Measurements from ENCODE around the gene ERCC1. TPM values are rescaled to one million over a fixed set of nuclear protein-coding genes. Genes with fewer than 3 reads are reported as not detected.
A peak's percentile ranks its signal among the peaks of the same experiment; 100 is the strongest.

The ERCC1 gene
- total RNA-seq, 1 experiment from 2014 or later, result 158 TPM

DNA sequence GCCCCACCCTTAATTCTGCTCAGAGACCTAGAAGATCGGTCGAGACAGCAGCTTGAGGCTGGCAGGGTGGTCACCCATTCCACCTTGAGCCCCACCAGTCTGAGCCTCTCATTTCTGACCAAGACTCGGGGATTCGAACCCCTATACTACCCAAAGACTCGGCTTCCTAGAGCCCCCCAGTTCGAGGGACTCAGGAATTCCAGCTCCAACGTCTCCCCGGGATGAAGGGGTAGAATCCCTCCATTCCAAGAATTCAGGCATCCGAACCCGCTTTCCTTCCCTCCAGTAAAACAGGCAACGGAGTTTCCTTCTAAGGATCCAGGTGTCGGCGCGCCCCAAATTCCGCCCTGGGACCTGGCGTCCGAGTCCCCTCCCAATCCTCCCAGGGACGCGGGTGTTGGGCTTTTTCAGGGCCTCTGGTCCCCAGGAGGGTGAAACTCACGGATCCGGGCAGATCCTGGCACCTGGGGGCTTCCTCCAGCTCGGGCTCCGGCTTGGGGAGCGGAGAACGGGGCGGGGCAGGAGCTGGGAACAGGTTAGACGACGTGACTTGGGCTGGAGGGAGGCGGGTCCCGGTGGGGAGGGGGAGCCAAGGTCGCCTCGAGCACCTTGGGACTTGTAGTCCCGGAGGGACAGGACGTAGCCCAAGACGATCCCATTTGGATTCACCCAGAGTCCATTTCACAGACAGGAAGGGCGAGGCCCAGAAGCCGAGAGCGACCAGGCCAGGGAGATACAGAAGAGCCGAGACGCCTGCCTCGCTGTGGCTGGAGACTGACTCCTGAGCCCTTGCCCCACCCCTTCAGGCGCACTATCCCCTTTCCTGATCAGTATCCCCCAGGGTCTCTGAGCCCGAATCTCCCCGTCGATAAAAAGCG, 18.9 kb downstream of the ERCC1 start, which contains the start of gene PPP1R13L:
Gene PPP1R13L (minus strand): TSS at position 513 of the 878 bp plus-strand sequence. CDS start 6,751 bp downstream, outside the sequence.
- CTCF ChIA-PET, result interaction anchor here (0.5 to 1.2 kb wide), 4 partner anchors 14 to 74 kb away, joined by 3 to 5 read pairs (median 4); no protein-coding TSS in a partner anchor
- peak; percentile 67 for DNase-seq (ENCODE audit: low spot score)
- no TSS peak for BruUV-seq (replicated peaks)
- H3K36me3 ChIP-seq (ENCODE audit: insufficient read depth, low read length, poor library complexity, severe bottlenecking), result no peaks in the 10 kb centered on the region
- TF ChIP-seq CTCF (conservative IDR thresholded peaks at IDR 0.05; ENCODE audit: low read depth, low read length), result no peak
- no peak for TF ChIP-seq EZH2 (IDR thresholded peaks at IDR 0.05; ENCODE audit: borderline replicate concordance, low read depth, low read length, poor library complexity, severe bottlenecking)
- H3K4me3 ChIP-seq (ENCODE audit: low read depth, low read length, poor library complexity, severe bottlenecking), result peak within 1 kb of the TSS; percentile 68
- peaks cover 10% of the 10 kb centered on the region for H3K4me1 ChIP-seq (ENCODE audit: insufficient read depth, low read length, poor library complexity, severe bottlenecking)
- H3K27me3 ChIP-seq (replicated peaks; ENCODE audit: insufficient read depth, low read depth, low read length, poor library complexity), result no peaks in the 10 kb centered on the region
- H3K9me3 ChIP-seq (ENCODE audit: low read depth, low read length, poor library complexity, severe bottlenecking), result no peaks in the 10 kb centered on the region
- POLR2A ChIA-PET (ENCODE audit: low non-redundant PET), result no interaction called here
- H3K27ac ChIP-seq (ENCODE audit: low read depth, low read length, poor library complexity, severe bottlenecking), result peak within 1 kb of the TSS; percentile 96
- intact Hi-C loops (cut with micrococcal nuclease; ENCODE audit: unreplicated experiment), result no loop called here

GRCh38 chr19:45403781-45404556, 19.7 kb downstream of the ERCC1 start:
- peak; percentile 52 for TF ChIP-seq CTCF (conservative IDR thresholded peaks at IDR 0.05; ENCODE audit: low read depth, low read length)
- no peak for TF ChIP-seq EZH2 (IDR thresholded peaks at IDR 0.05; ENCODE audit: borderline replicate concordance, low read depth, low read length, poor library complexity, severe bottlenecking)
- H3K4me3 ChIP-seq (ENCODE audit: low read depth, low read length, poor library complexity, severe bottlenecking), result peak overlapping the region; percentile 68
- ChIA-PET POLR2A (ENCODE audit: low non-redundant PET) (no interaction called here), CTCF (interaction anchor here (0.5 to 1.2 kb wide), 3 partner anchors 13 to 75 kb away, joined by 3 to 5 read pairs (median 5); no protein-coding TSS in a partner anchor)
- DNase-seq (ENCODE audit: low spot score), result peak; percentile 48
- no peak overlapping the region for H3K27ac ChIP-seq (ENCODE audit: low read depth, low read length, poor library complexity, severe bottlenecking)
- no TSS peak for BruUV-seq (replicated peaks)
- H3K36me3 ChIP-seq (ENCODE audit: insufficient read depth, low read length, poor library complexity, severe bottlenecking), result no peaks in the 10 kb centered on the region
- H3K27me3 ChIP-seq (replicated peaks; ENCODE audit: insufficient read depth, low read depth, low read length, poor library complexity), result no peaks in the 10 kb centered on the region
- H3K4me1 ChIP-seq (ENCODE audit: insufficient read depth, low read length, poor library complexity, severe bottlenecking), result peaks cover 10% of the 10 kb centered on the region
- intact Hi-C loops (cut with micrococcal nuclease; ENCODE audit: unreplicated experiment), result no loop called here
- H3K9me3 ChIP-seq (ENCODE audit: low read depth, low read length, poor library complexity, severe bottlenecking), result no peaks in the 10 kb centered on the region

DNA sequence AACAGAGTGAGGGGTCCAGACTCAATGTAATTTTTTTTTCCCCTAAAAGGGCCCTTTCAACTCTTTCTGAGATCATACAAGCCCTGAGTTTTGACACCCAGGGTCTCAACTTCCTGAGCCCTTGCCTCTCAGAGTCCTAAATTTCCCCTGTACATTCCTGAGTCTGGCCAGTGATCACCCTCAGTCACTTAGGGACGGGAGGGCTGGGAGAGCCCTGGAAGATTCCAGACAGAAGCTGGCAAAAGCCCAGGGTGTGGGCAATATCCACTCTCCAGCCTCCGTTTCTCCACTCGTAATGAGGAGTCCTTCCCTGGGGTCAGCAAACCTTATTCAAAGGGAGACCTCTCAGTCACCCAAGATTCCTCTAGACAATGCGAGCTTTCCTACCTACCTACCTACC, 20.4 kb downstream of the ERCC1 start:
- no peaks in the 10 kb centered on the region for H3K9me3 ChIP-seq (ENCODE audit: low read depth, low read length, poor library complexity, severe bottlenecking)
- CTCF ChIA-PET, result interaction anchor here (1.2 kb wide), 1 partner anchor 12 kb away, joined by 5 read pairs; no protein-coding TSS in a partner anchor
- TF ChIP-seq CTCF (conservative IDR thresholded peaks at IDR 0.05; ENCODE audit: low read depth, low read length), result no peak
- no peak for TF ChIP-seq EZH2 (IDR thresholded peaks at IDR 0.05; ENCODE audit: borderline replicate concordance, low read depth, low read length, poor library complexity, severe bottlenecking)
- POLR2A ChIA-PET (ENCODE audit: low non-redundant PET), result no interaction called here
- H3K27ac ChIP-seq (ENCODE audit: low read depth, low read length, poor library complexity, severe bottlenecking), result no peak overlapping the region
- H3K4me3 ChIP-seq (ENCODE audit: low read depth, low read length, poor library complexity, severe bottlenecking), result no peak overlapping the region
- H3K4me1 ChIP-seq (ENCODE audit: insufficient read depth, low read length, poor library complexity, severe bottlenecking), result peaks cover 12% of the 10 kb centered on the region
- BruUV-seq (replicated peaks), result no TSS peak
- no peak for DNase-seq (ENCODE audit: low spot score)
- intact Hi-C loops (cut with micrococcal nuclease; ENCODE audit: unreplicated experiment), result no loop called here
- H3K36me3 ChIP-seq (ENCODE audit: insufficient read depth, low read length, poor library complexity, severe bottlenecking), result no peaks in the 10 kb centered on the region
- no peaks in the 10 kb centered on the region for H3K27me3 ChIP-seq (replicated peaks; ENCODE audit: insufficient read depth, low read depth, low read length, poor library complexity)
